Fibroblast of lung (primary cell): Measurements from ENCODE around the gene SLC27A1. TPM values are rescaled to one million over a fixed set of nuclear protein-coding genes. Genes with fewer than 3 reads are reported as not detected.
A peak's percentile ranks its signal among the peaks of the same experiment; 100 is the strongest.

Experiments used
- DNase-seq, 2 donors: peaks; one replicate each; pipeline versions ENCODE4 v3.0.0 to v3.0.0-alpha.2; 2010; ENCODE audit warnings: low read depth in 2 of 2
- H2AFZ ChIP-seq: 2 replicates; pipeline ENCODE4 v1.5.1; 2012; ENCODE audit warnings: low read length, control low read depth, inconsistent platforms
- H3K27ac ChIP-seq: 2 replicates; pipeline ENCODE4 v1.5.1; 2011; ENCODE audit warnings: low read length, control low read depth; ENCODE audit not compliant: insufficient read depth
- H3K27me3 ChIP-seq: 2 replicates; pipeline ENCODE4 v1.5.1; 2011; ENCODE audit warnings: mild to moderate bottlenecking, low read length; ENCODE audit not compliant: control insufficient read depth, insufficient read depth
- H3K36me3 ChIP-seq: 2 replicates; pipeline ENCODE4 v1.5.1; 2011; ENCODE audit warnings: low read length; ENCODE audit not compliant: control insufficient read depth, insufficient read depth
- H3K4me1 ChIP-seq: 2 replicates; pipeline ENCODE4 v1.5.1; 2011; ENCODE audit warnings: low read length; ENCODE audit not compliant: control insufficient read depth, insufficient read depth; ENCODE audit errors: extremely low read depth
- H3K4me2 ChIP-seq: 2 replicates; pipeline ENCODE4 v1.5.1; 2011; ENCODE audit warnings: low read length, control low read depth; ENCODE audit not compliant: insufficient read depth; ENCODE audit errors: extremely low read depth
- H3K4me3 ChIP-seq, 4 experiments: fragments of 200-600 bp in 1 of 4; sonication (generic) in 1 of 4; replicated peaks in 1 of 4; 2 replicates each; pipeline ENCODE4 v1.5.1; 2011 to 2016; ENCODE audit warnings: low read length in 4 of 4, low read depth in 3 of 4, mild to moderate bottlenecking in 3 of 4, control low read depth in 2 of 4, inconsistent platforms in 1 of 4, mixed read lengths in 1 of 4; ENCODE audit not compliant: insufficient read depth in 1 of 4; ENCODE audit errors: control extremely low read depth in 1 of 4
- H3K79me2 ChIP-seq: 2 replicates; pipeline ENCODE4 v1.5.1; 2012; ENCODE audit warnings: mild to moderate bottlenecking, low read length, inconsistent platforms; ENCODE audit not compliant: control insufficient read depth, insufficient read depth
- H3K9ac ChIP-seq: 2 replicates; pipeline ENCODE4 v1.5.1; 2011; ENCODE audit warnings: mild to moderate bottlenecking, low read length, control low read depth; ENCODE audit not compliant: insufficient read depth
- H3K9me3 ChIP-seq: 2 replicates; pipeline ENCODE4 v1.5.1; 2012; ENCODE audit warnings: low read depth, low read length; ENCODE audit not compliant: control insufficient read depth, insufficient read depth
- H4K20me1 ChIP-seq: 2 replicates; pipeline ENCODE4 v1.5.1; 2011; ENCODE audit warnings: low read length; ENCODE audit not compliant: control insufficient read depth, insufficient read depth; ENCODE audit errors: extremely low read depth
- CTCF ChIP-seq, 2 donors: IDR thresholded peaks in 1 of 2; conservative IDR thresholded peaks in 1 of 2; 1 replicate in 1 of 2; 2 replicates in 1 of 2; pipeline ENCODE4 v1.5.1; 2011 to 2012; ENCODE audit warnings: low read length in 2 of 2, control low read depth in 1 of 2, inconsistent platforms in 1 of 2, low read depth in 1 of 2, mild to moderate bottlenecking in 1 of 2
- EZH2 ChIP-seq: IDR thresholded peaks from 2 replicates; pipeline ENCODE4 v1.5.1; 2012; ENCODE audit warnings: low read length, control low read depth, mild to moderate bottlenecking; ENCODE audit errors: missing control alignments
- polyA plus RNA-seq, 2 donors: library from polyadenylated mRNA; depleted of rRNA in 1 of 2; stranded (reverse) in 1 of 2; unstranded in 1 of 2; fragments of >200 nt; gene quantifications; 2 replicates each; pipeline ENCODE4 v1.2.1, GENCODE V29; 2011 to 2012; ENCODE audit warnings: missing spikeins in 1 of 2
- total RNA-seq: library from RNA; depleted of rRNA; stranded (reverse); fragments of >200 nt; gene quantifications from 2 replicates; pipeline ENCODE4 v1.2.1, GENCODE V29; 2014

The SLC27A1 gene
- total and polyA plus RNA-seq, 2 donors (not counting 1 experiment from before 2014, with no cell fraction given): 4.0 to 25.3 TPM

- no peaks in the 10 kb centered on the region for H3K27me3 ChIP-seq
- no peaks in the 10 kb centered on the region for H3K79me2 ChIP-seq
- peak overlapping the region; percentile 69 for H3K4me2 ChIP-seq
- peak overlapping the region; percentile 68 for H3K9ac ChIP-seq
- no peaks in the 10 kb centered on the region for H4K20me1 ChIP-seq
- DNase-seq: no peak
- H3K27ac ChIP-seq: no peak overlapping the region
- H2AFZ ChIP-seq: peak overlapping the region; percentile 76
- H3K4me3 ChIP-seq: peak overlapping the region; percentile 55 to 81 (median 62)
- peaks cover 5% of the 10 kb centered on the region for H3K4me1 ChIP-seq
- H3K9me3 ChIP-seq: no peaks in the 10 kb centered on the region
- TF ChIP-seq EZH2 (no peak), CTCF (conservative IDR thresholded peaks at IDR 0.05 in 1 of 2, IDR thresholded peaks at IDR 0.05 in 1 of 2; ENCODE audit: low read depth in 1 of 2, low read length in 2 of 2) (no peak)
- H3K36me3 ChIP-seq: no peaks in the 10 kb centered on the region
Observed at GRCh38 chr19:17469092-17469480, 1.2 kb upstream of the SLC27A1 start.

- Histone ChIP-seq H3K9ac (peak overlapping the region; percentile 68), H4K20me1 (no peaks in the 10 kb centered on the region), H3K9me3 (no peaks in the 10 kb centered on the region), H3K4me2 (peak overlapping the region; percentile 83), H3K27ac (peak overlapping the region; percentile 68), H3K36me3 (no peaks in the 10 kb centered on the region), H3K4me3 (peak overlapping the region; percentile 60 to 81 (median 70)), H2AFZ (peak overlapping the region; percentile 98), H3K27me3 (no peaks in the 10 kb centered on the region), H3K4me1 (peaks cover 5% of the 10 kb centered on the region), H3K79me2 (no peaks in the 10 kb centered on the region)
- DNase-seq: peak; percentile 93 to 94
- TF ChIP-seq EZH2: no peak
- TF ChIP-seq CTCF (conservative IDR thresholded peaks at IDR 0.05 in 1 of 2, IDR thresholded peaks at IDR 0.05 in 1 of 2; ENCODE audit: low read depth in 1 of 2, low read length in 2 of 2): no peak
Observed at GRCh38 chr19:17469481-17470067, 750 bp upstream of the SLC27A1 start.

- Histone ChIP-seq H3K9ac (peak overlapping the region; percentile 42), H3K79me2 (no peaks in the 10 kb centered on the region), H3K27me3 (no peaks in the 10 kb centered on the region), H3K4me3 (peak overlapping the region; percentile 60 to 81 (median 72)), H3K4me1 (peaks cover 11% of the 10 kb centered on the region), H3K27ac (no peak overlapping the region), H3K9me3 (no peaks in the 10 kb centered on the region), H2AFZ (no peak overlapping the region), H3K36me3 (no peaks in the 10 kb centered on the region), H3K4me2 (peak overlapping the region; percentile 81), H4K20me1 (no peaks in the 10 kb centered on the region)
- no peak for TF ChIP-seq EZH2
- no peak for TF ChIP-seq CTCF (conservative IDR thresholded peaks at IDR 0.05 in 1 of 2, IDR thresholded peaks at IDR 0.05 in 1 of 2; ENCODE audit: low read depth in 1 of 2, low read length in 2 of 2)
- no peak for DNase-seq
Observed at GRCh38 chr19:17471410-17472125, 1.2 kb downstream of the SLC27A1 start.
